SU-DHL-6 (cell line): Measurements from ENCODE around the gene CRKL.

Experiments
- EZH2phosphoT487 ChIP-seq: fragments of 200-600 bp; sonication (generic), shearing (Covaris generic); conservative IDR thresholded peaks from 2 replicates; pipeline ENCODE4 v1.6.1; 2018; ENCODE audit warnings: mild to moderate bottlenecking, antibody characterized with exemption, low read length, moderate library complexity, mixed read lengths
- TF ChIP-seq, protein P1 (sequence below): fragments of 200-600 bp; sonication (generic); IDR thresholded peaks from one replicate; pipeline ENCODE4 v1.5.1; 2017; ENCODE audit warnings: antibody characterized with exemption, mild to moderate bottlenecking, low read length, moderate library complexity; ENCODE audit not compliant: insufficient read depth, poor library complexity, severe bottlenecking

DNA sequence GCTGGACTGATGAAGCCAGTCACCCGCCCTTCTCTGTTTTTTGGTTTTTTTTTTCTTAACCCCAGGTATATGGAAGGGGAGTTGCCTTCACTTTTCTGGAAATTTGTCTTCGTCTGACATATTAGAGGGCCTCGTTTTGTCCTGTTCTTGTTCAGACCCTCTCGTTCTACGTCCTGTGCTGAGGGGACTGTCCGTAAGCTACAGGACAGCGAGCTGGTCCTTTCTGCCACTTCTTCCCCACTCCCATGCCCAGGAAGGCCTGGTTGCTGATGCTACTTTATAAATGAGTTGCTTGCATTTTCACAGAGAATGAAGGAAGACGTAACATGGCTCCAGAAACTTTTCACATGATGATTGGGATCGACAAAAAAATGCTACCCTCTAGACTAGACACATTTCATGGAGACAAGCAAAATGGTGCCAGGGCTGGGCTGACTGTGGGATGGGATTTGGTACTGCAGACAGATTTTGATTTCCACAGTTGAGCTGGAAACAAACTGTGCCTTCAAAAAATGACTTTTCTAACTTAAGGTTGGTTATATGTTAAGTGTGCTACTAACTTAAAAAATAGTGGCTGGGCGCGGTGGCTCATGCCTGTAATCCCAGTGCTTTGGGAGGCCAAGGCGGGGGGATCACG is 27.2 kb upstream of the CRKL start:
- TF ChIP-seq, protein P1, sequence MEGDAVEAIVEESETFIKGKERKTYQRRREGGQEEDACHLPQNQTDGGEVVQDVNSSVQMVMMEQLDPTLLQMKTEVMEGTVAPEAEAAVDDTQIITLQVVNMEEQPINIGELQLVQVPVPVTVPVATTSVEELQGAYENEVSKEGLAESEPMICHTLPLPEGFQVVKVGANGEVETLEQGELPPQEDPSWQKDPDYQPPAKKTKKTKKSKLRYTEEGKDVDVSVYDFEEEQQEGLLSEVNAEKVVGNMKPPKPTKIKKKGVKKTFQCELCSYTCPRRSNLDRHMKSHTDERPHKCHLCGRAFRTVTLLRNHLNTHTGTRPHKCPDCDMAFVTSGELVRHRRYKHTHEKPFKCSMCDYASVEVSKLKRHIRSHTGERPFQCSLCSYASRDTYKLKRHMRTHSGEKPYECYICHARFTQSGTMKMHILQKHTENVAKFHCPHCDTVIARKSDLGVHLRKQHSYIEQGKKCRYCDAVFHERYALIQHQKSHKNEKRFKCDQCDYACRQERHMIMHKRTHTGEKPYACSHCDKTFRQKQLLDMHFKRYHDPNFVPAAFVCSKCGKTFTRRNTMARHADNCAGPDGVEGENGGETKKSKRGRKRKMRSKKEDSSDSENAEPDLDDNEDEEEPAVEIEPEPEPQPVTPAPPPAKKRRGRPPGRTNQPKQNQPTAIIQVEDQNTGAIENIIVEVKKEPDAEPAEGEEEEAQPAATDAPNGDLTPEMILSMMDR = no peak
- no peak for TF ChIP-seq EZH2phosphoT487
